Adrenal gland (tissue), 12 donors: ENCODE data around the gene RBMS1. TPM values are rescaled to one million over a fixed set of nuclear protein-coding genes. Genes with fewer than 3 reads are reported as not detected.

Experiments
- DNase-seq, 7 donors: peaks; one replicate each; pipeline ENCODE4 v3.0.0-alpha.2; 2019 to 2020
- H3K27ac ChIP-seq, 5 donors: fragments of 200-600 bp; sonication (generic) in 4 of 5; 1 replicate in 3 of 5; 2 replicates in 2 of 5; pipeline versions ENCODE4 v1.5.1 to v1.8.0; 2016 to 2020; ENCODE audit warnings: mild to moderate bottlenecking in 1 of 5
- H3K27me3 ChIP-seq: fragments of 200-600 bp; 2 replicates; pipeline ENCODE4 v1.8.0; 2021
- H3K36me3 ChIP-seq, 2 donors: fragments of 200-600 bp; replicated peaks in 1 of 2; 1 replicate in 1 of 2; 2 replicates in 1 of 2; pipeline versions ENCODE4 v1.5.1 to v1.8.0; 2018 to 2022
- H3K4me1 ChIP-seq, 2 donors: fragments of 200-600 bp; replicated peaks in 1 of 2; 1 replicate in 1 of 2; 2 replicates in 1 of 2; pipeline versions ENCODE4 v1.5.1 to v1.8.0; 2018 to 2021
- H3K4me3 ChIP-seq, 4 donors: fragments of 200-600 bp; sonication (generic) in 3 of 4; one replicate each; pipeline ENCODE4 v1.5.1; 2016 to 2018
- H3K9me3 ChIP-seq, 3 donors: fragments of 200-600 bp; sonication (generic) in 1 of 3; replicated peaks in 1 of 3; 1 replicate in 2 of 3; 2 replicates in 1 of 3; pipeline versions ENCODE4 v1.5.1 to v1.8.0; 2016 to 2021
- CTCF ChIP-seq, 6 experiments: fragments of 450-650 bp in 4 of 6; fragments of 200-600 bp in 2 of 6; sonication (generic) in 1 of 6; IDR thresholded peaks; 1 replicate in 5 of 6; 2 replicates in 1 of 6; pipeline versions ENCODE4 v1.5.1 to v1.8.0; 2016 to 2021; ENCODE audit warnings: antibody characterized with exemption in 6 of 6, mild to moderate bottlenecking in 2 of 6, moderate library complexity in 1 of 6
- POLR2A ChIP-seq, 2 donors: fragments of 450-650 bp; IDR thresholded peaks; one replicate each; pipeline ENCODE4 v1.6.1; 2017; ENCODE audit warnings: antibody characterized with exemption in 2 of 2, mild to moderate bottlenecking in 2 of 2, moderate library complexity in 1 of 2
- WGBS, 4 donors: extraction: QIAGEN DNeasy Blood & Tissue Kit in 2 of 4; methylation state at CpG; one replicate each; pipeline versions ENCODE4 v1.1.5 to v1.1.7; 2013 to 2017; 5-methylcytosine and 5-hydroxymethylcytosine counted together
- intact Hi-C, 2 donors: fragments of 100-400 bp; cut with DNase I; formaldehyde crosslinking; loops; one replicate each; pipeline versions ENCODE4 v1.14.1 to v1.15.0; 2022 to 2023
- polyA plus RNA-seq, 3 donors: library from polyadenylated mRNA; stranded (reverse); fragments of 200-250 nt in 2 of 3; fragments of 350-450 nt in 1 of 3; fragmentation: Illumina TruSeq in 1 of 3; extraction: RNeasy Lipid Tissue Mini Kit (QIAGEN cat#74804) in 1 of 3; gene quantifications; one replicate each; pipeline ENCODE4 v1.2.3, GENCODE V29; 2013 to 2014
- total RNA-seq, 9 donors: library from RNA; depleted of rRNA in 4 of 9; stranded (reverse); fragments of >200 nt in 4 of 9; fragments of 120-200 nt in 1 of 9; fragmentation: NEBNext Ultra II Directional in 1 of 9; extraction: Animal tissue kit (Norgen Biotek cat#: 25700) in 1 of 9; gene quantifications; one replicate each; pipeline versions ENCODE4 v1.1.0 to v1.2.4, GENCODE V29; 2013 to 2023
- donor health status: healthy with polysubstance abuse.
- donor health status: Bipolar disorder and iron deficiency.
- donor health status: DM: yes; HTN: yes; CAD: no.
- donor health status: DM: no; HTN: no; CAD: no.
- donor health status: DM: no; HTN: no; CAD: no.
- donor health status: DM: yes; HTN: yes; CAD: no.

The RBMS1 gene
- total and polyA plus RNA-seq, 12 donors: 24.2 to 62.1 (median 37.1) TPM

DNA sequence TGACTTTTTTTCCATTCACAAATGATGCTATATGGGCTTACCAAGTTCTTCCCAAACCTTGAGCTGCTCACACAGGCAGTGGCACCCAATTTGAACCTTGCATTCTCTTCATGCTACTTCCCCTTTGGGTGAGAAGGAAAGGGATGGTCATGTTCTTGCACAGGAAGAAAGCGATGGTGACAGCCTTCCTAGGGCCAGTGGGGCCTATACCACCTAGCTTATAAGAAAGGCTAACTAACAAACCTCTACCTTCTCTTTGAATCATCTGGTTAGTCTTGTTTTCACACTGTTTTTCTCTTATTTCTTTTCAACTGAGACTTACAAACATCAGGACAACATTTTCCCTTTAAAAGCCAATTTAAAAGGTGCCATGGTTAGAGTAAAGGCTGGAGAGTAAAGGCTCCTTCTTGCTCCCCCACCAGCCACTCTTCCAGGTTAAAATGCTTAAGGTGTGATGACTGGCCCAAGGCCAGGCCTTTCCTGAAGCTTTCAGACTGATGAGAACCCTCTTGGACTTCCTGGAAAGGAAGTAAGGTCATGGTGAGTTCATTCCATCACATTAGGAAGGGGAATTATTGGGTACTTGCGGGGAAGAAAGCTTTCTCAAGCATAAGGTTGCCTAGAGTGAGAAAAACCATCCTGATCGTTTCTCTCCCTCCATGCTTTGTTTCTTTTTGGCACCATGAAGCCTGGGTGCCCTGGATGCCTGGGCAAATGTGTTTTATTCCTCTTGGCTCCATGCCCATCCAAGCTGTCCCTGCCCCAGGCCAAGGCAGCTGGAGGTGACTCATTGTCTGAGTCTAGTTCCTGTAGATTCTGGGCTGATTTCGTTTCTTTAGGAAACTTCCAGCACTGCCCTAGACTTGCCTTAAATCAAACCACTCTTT, 252.1 kb downstream of the RBMS1 start:
- Histone ChIP-seq H3K36me3 (no peaks in the 10 kb centered on the region), H3K4me1 (peaks cover 19 to 24% of the 10 kb centered on the region in 2 donors), H3K27ac (peak overlapping the region in 4 of 5 donors; percentile 42 to 82 (median 70)), H3K27me3 (no peaks in the 10 kb centered on the region), H3K4me3 (no peak overlapping the region), H3K9me3 (no peaks in the 10 kb centered on the region)
- peak; percentile 79 to 90 (median 88) for DNase-seq
- intact Hi-C loops: no loop called here
- no peak for TF ChIP-seq POLR2A (IDR thresholded peaks at IDR 0.05)
- no peak for TF ChIP-seq CTCF (IDR thresholded peaks at IDR 0.05)
- 47 to 62% (median 48%) methylated on average over 4 of the region's 4 CpGs for WGBS, 4 donors

GRCh38 chr2:160239436-160239835, 254.2 kb downstream of the RBMS1 start:
- TF ChIP-seq CTCF (IDR thresholded peaks at IDR 0.05) (no peak), POLR2A (IDR thresholded peaks at IDR 0.05) (no peak)
- no peak for DNase-seq
- no peaks in the 10 kb centered on the region for H3K36me3 ChIP-seq
- H3K27me3 ChIP-seq: no peaks in the 10 kb centered on the region
- H3K9me3 ChIP-seq: no peaks in the 10 kb centered on the region
- WGBS, 4 donors: 81 to 87% (median 84%) methylated on average over 5 of the region's 5 CpGs
- peaks cover 19 to 24% of the 10 kb centered on the region in 2 donors for H3K4me1 ChIP-seq
- H3K4me3 ChIP-seq: no peak overlapping the region
- H3K27ac ChIP-seq: no peak overlapping the region
- intact Hi-C loops: no loop called here

DNA sequence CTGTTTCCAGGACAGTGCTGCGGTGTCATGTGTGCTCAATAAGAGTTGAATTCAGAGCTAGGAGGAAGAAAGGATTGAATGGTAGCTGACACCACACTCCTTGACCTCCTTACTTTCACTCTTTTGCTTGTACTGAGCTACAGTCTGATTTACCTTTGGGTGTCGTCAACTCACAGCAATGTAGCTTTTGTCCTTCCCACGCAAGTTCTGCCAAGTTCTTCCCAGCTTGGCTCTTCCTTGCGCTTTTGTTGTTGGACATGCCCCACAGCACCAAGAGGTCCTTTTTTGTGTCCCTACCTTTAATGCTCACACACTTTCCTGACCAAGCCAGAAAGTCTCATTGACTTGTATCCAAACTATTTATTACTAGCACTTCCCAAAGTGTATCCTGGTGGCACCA, 255.2 kb downstream of the RBMS1 start:
- WGBS, 4 donors: 92 to 96% (median 94%) methylated on average over 4 of the region's 4 CpGs
- no peak for DNase-seq
- TF ChIP-seq POLR2A (IDR thresholded peaks at IDR 0.05) (no peak), CTCF (IDR thresholded peaks at IDR 0.05) (no peak)

GRCh38 chr2:160232905-160233475, 260.6 kb downstream of the RBMS1 start:
- WGBS, 4 donors: 86 to 97% (median 93%) methylated on average over 3 of the region's 3 CpGs
- DNase-seq: no peak
- no peak for TF ChIP-seq POLR2A (IDR thresholded peaks at IDR 0.05)
- TF ChIP-seq CTCF (IDR thresholded peaks at IDR 0.05): no peak
- H3K4me3 ChIP-seq: no peak overlapping the region
- H3K9me3 ChIP-seq: no peaks in the 10 kb centered on the region
- intact Hi-C loops: no loop called here
- no peaks in the 10 kb centered on the region for H3K36me3 ChIP-seq
- H3K4me1 ChIP-seq: peaks cover 14 to 19% of the 10 kb centered on the region in 2 donors
- H3K27me3 ChIP-seq: no peaks in the 10 kb centered on the region
- H3K27ac ChIP-seq: no peak overlapping the region

More for the DNA sequence above, 255.2 kb downstream of the RBMS1 start:
- Histone ChIP-seq H3K27me3 (no peaks in the 10 kb centered on the region), H3K27ac (no peak overlapping the region), H3K9me3 (no peaks in the 10 kb centered on the region), H3K4me1 (peaks cover 19 to 24% of the 10 kb centered on the region in 2 donors), H3K36me3 (no peaks in the 10 kb centered on the region), H3K4me3 (no peak overlapping the region)
- intact Hi-C loops: no loop called here
